ENCODE results near the gene DNAAF8. TPM values are rescaled to one million over a fixed set of nuclear protein-coding genes. Genes with fewer than 3 reads are reported as not detected.

The DNAAF8 gene
- total and polyA plus RNA-seq, 2 donors (not counting 3 experiments of a cell fraction or from before 2014, with no cell fraction given): 0.58 to 1.0 TPM

DNA sequence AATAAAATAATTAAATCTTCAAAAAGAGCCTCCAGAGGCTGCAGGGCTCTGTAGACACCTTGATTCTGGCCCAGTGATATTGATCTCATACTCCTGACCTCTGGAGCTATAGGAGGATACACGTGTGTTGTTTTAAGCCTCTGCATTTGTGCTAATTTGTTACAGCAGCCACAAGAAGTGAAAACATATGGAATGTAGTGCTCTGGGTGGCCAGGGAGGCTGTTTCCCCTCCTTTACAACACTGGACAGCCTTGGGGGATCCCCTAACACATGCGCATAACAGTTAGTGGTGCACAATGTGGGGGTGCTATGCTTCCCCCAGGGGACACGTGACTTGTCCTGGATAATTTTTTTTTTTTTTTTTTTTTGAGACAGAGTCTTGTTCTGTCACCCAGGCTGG, 37.3 kb downstream of the DNAAF8 start:
- peaks cover 8% of the 10 kb centered on the region for H3K4me1 ChIP-seq (ENCODE audit: control insufficient read depth, extremely low read depth, insufficient read depth, low read length)
- no TSS peak for BruUV-seq (replicated peaks)
- no peaks in the 10 kb centered on the region for H4K20me1 ChIP-seq (replicated peaks; ENCODE audit: control insufficient read depth, extremely low read depth, insufficient read depth, low read length)
- H3K27ac ChIP-seq (ENCODE audit: insufficient read depth, low read depth, low read length): no peak overlapping the region
- no peaks in the 10 kb centered on the region for H3K36me3 ChIP-seq (ENCODE audit: control insufficient read depth in 2 of 2, extremely low read depth in 1 of 2, insufficient read depth in 2 of 2, low read length in 2 of 2)
- H3K4me3 ChIP-seq (replicated peaks in 1 of 3; ENCODE audit: insufficient read depth in 1 of 3, low read depth in 1 of 3, low read length in 3 of 3): no peak overlapping the region
- H3K4me2 ChIP-seq (ENCODE audit: insufficient read depth, low read length): no peak overlapping the region
- TF ChIP-seq POLR2AphosphoS5 (IDR thresholded peaks at IDR 0.05; ENCODE audit: insufficient read depth, low read depth, low read length) (no peak), GATA2 (IDR thresholded peaks at IDR 0.05; ENCODE audit: insufficient read depth, insufficient read length, low read depth, low read length) (no peak), JUN (IDR thresholded peaks at IDR 0.05; ENCODE audit: borderline replicate concordance, insufficient read depth, insufficient read length, low read depth) (no peak), FOS (IDR thresholded peaks at IDR 0.05; ENCODE audit: borderline replicate concordance, insufficient read depth, low read length) (no peak), POLR2A (IDR thresholded peaks at IDR 0.05; ENCODE audit: low read depth, low read length) (no peak), MYC (IDR thresholded peaks at IDR 0.05; ENCODE audit: low read depth, low read length) (no peak), EZH2 (IDR thresholded peaks at IDR 0.05; ENCODE audit: borderline replicate concordance, low read depth, low read length, severe bottlenecking) (no peak)
- TF ChIP-seq, protein P1, sequence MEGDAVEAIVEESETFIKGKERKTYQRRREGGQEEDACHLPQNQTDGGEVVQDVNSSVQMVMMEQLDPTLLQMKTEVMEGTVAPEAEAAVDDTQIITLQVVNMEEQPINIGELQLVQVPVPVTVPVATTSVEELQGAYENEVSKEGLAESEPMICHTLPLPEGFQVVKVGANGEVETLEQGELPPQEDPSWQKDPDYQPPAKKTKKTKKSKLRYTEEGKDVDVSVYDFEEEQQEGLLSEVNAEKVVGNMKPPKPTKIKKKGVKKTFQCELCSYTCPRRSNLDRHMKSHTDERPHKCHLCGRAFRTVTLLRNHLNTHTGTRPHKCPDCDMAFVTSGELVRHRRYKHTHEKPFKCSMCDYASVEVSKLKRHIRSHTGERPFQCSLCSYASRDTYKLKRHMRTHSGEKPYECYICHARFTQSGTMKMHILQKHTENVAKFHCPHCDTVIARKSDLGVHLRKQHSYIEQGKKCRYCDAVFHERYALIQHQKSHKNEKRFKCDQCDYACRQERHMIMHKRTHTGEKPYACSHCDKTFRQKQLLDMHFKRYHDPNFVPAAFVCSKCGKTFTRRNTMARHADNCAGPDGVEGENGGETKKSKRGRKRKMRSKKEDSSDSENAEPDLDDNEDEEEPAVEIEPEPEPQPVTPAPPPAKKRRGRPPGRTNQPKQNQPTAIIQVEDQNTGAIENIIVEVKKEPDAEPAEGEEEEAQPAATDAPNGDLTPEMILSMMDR (IDR thresholded peaks at IDR 0.05; ENCODE audit: extremely low read depth in 1 of 2, insufficient read depth in 1 of 2, low read depth in 1 of 2, low read length in 2 of 2): no peak
- TF ChIP-seq, protein P2, sequence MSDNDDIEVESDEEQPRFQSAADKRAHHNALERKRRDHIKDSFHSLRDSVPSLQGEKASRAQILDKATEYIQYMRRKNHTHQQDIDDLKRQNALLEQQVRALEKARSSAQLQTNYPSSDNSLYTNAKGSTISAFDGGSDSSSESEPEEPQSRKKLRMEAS (IDR thresholded peaks at IDR 0.05; ENCODE audit: insufficient read depth, insufficient read length): no peak
- no peak for FAIRE-seq
- DNase-seq (ENCODE audit: low read depth, low spot score): no peak
- POLR2A ChIA-PET: no interaction called here
- H3K9ac ChIP-seq (replicated peaks; ENCODE audit: extremely low read depth, insufficient read depth, low read length): no peak overlapping the region
- CTCF ChIA-PET: interaction anchor here (0.7 kb wide), 1 partner anchor 271 kb away, joined by 3 read pairs; no protein-coding TSS in a partner anchor
- dilution Hi-C loops (cut with MboI; ENCODE audit: extremely low pct_ligation_motif_present, low sequenced_read_pairs) (no loop called here), intact Hi-C loops (cut with micrococcal nuclease) (no loop called here)
- H3K27me3 ChIP-seq (ENCODE audit: control insufficient read depth in 2 of 2, insufficient read depth in 2 of 2, low read length in 2 of 2): no peaks in the 10 kb centered on the region
- H3K79me2 ChIP-seq (ENCODE audit: control insufficient read depth, insufficient read depth, low read length): no peaks in the 10 kb centered on the region
- no peaks in the 10 kb centered on the region for H3K9me3 ChIP-seq (replicated peaks; ENCODE audit: control insufficient read depth, insufficient read depth, low read length)
- H2AFZ ChIP-seq (ENCODE audit: low read depth, low read length): no peak overlapping the region
- H3K9me1 ChIP-seq (replicated peaks; ENCODE audit: control insufficient read depth, extremely low read depth, insufficient read depth, low read length): no peaks in the 10 kb centered on the region

Measured in endothelial cell of umbilical vein (primary cell).